DND-41 (cell line): ENCODE data around the gene SHLD2.
"Not testable (repeated sequence)": the region's sequence is repeated elsewhere in the genome, so short reads cannot be mapped to it uniquely, and the experiment has no call there.

ENCODE experiments used
- ATAC-seq: fragments of 200-7000 bp; cut with Tn5 transposase; 3 replicates; pipeline ENCODE4 v1.9.1; 2021; ENCODE audit warnings: low read depth; ENCODE audit not compliant: insufficient read depth
- DNase-seq: peaks from one replicate; pipeline ENCODE4 v3.0.0-alpha.2; 2020
- H2AFZ ChIP-seq: 2 replicates; pipeline ENCODE4 v1.6.0; 2012; ENCODE audit warnings: low read depth, low read length
- H3K27ac ChIP-seq: 2 replicates; pipeline ENCODE4 v1.5.1; 2012; ENCODE audit warnings: low read length, inconsistent platforms
- H3K27me3 ChIP-seq: fragments of 200-600 bp; sonication (generic); 2 replicates; pipeline ENCODE4 v1.6.0; 2012; ENCODE audit warnings: low read length, mild to moderate bottlenecking, inconsistent platforms; ENCODE audit not compliant: insufficient read depth, poor library complexity
- H3K36me3 ChIP-seq: 2 replicates; pipeline ENCODE4 v1.5.1; 2012; ENCODE audit warnings: low read length, inconsistent platforms; ENCODE audit not compliant: insufficient read depth
- H3K4me1 ChIP-seq: 2 replicates; pipeline ENCODE4 v1.5.1; 2012; ENCODE audit warnings: mild to moderate bottlenecking, low read length; ENCODE audit not compliant: insufficient read depth
- H3K4me2 ChIP-seq: 2 replicates; pipeline ENCODE4 v1.6.0; 2012; ENCODE audit warnings: mild to moderate bottlenecking, moderate library complexity, low read length, inconsistent platforms; ENCODE audit not compliant: insufficient read depth
- H3K4me3 ChIP-seq, 2 experiments: fragments of 200-600 bp in 1 of 2; shearing (Covaris generic) in 1 of 2; 2 replicates each; pipeline ENCODE4 v1.5.1; 2012 to 2016; ENCODE audit warnings: inconsistent platforms in 2 of 2, low read length in 2 of 2, mild to moderate bottlenecking in 2 of 2, low read depth in 1 of 2, moderate library complexity in 1 of 2
- H3K79me2 ChIP-seq: 2 replicates; pipeline ENCODE4 v1.6.0; 2012; ENCODE audit warnings: low read length, inconsistent platforms; ENCODE audit not compliant: insufficient read depth
- H3K9ac ChIP-seq: 2 replicates; pipeline ENCODE4 v1.6.0; 2012; ENCODE audit warnings: low read depth, mild to moderate bottlenecking, inconsistent platforms, low read length, moderate library complexity
- H3K9me3 ChIP-seq: 2 replicates; pipeline ENCODE4 v1.5.1; 2012; ENCODE audit warnings: low read length, moderate library complexity, mild to moderate bottlenecking, inconsistent platforms; ENCODE audit not compliant: insufficient read depth, severe bottlenecking
- H4K20me1 ChIP-seq: 2 replicates; pipeline ENCODE4 v1.6.0; 2012; ENCODE audit warnings: low read length; ENCODE audit not compliant: insufficient read depth
- CTCF ChIP-seq: IDR thresholded peaks from 2 replicates; pipeline ENCODE4 v1.5.1; 2012; ENCODE audit warnings: borderline replicate concordance, low read length, moderate library complexity, mild to moderate bottlenecking; ENCODE audit not compliant: poor library complexity, severe bottlenecking; ENCODE audit errors: extremely low read depth
- EZH2 ChIP-seq: IDR thresholded peaks from 3 replicates; pipeline ENCODE4 v1.6.1; 2012; ENCODE audit warnings: borderline replicate concordance, low read depth, mild to moderate bottlenecking, moderate library complexity, low read length, inconsistent platforms; ENCODE audit not compliant: severe bottlenecking

The SHLD2 gene

GRCh38 chr10:87095236-87095945 is 385 bp downstream of the SHLD2 start:
- no peak for DNase-seq
- Histone ChIP-seq H3K4me3 (peak overlapping the region; percentile 46 to 75), H2AFZ (peak overlapping the region; percentile 83), H3K4me1 (peaks cover 45% of the 10 kb centered on the region), H3K9me3 (no peaks in the 10 kb centered on the region), H3K36me3 (peaks cover 11% of the 10 kb centered on the region), H3K4me2 (peak overlapping the region; percentile 85), H3K9ac (peak overlapping the region; percentile 90), H3K27me3 (no peaks in the 10 kb centered on the region), H3K27ac (peak overlapping the region; percentile 63), H3K79me2 (peaks cover 64% of the 10 kb centered on the region), H4K20me1 (peaks cover 20% of the 10 kb centered on the region; the same call in 1 of the 2 replicates)
- ATAC-seq, result peak; percentile 58
- TF ChIP-seq CTCF (no peak), EZH2 (no peak)

- Histone ChIP-seq H4K20me1 (no peaks in the 10 kb centered on the region), H2AFZ (no peak overlapping the region), H3K4me2 (no peak overlapping the region), H3K36me3 (peaks cover 28% of the 10 kb centered on the region; the same call in 1 of the 2 replicates), H3K4me3 (no peak overlapping the region), H3K79me2 (peaks cover 8% of the 10 kb centered on the region; the same call in 1 of the 2 replicates), H3K4me1 (peaks cover 2% of the 10 kb centered on the region; the same call in 1 of the 2 replicates), H3K27ac (no peak overlapping the region), H3K9me3 (no peaks in the 10 kb centered on the region), H3K27me3 (no peaks in the 10 kb centered on the region), H3K9ac (no peak overlapping the region)
- no peak for TF ChIP-seq EZH2
- TF ChIP-seq CTCF, result no peak
- DNase-seq, result no peak
- no peak for ATAC-seq
These were observed 7.0 kb downstream of the SHLD2 start for GRCh38 chr10:87101996-87102395.

DNA sequence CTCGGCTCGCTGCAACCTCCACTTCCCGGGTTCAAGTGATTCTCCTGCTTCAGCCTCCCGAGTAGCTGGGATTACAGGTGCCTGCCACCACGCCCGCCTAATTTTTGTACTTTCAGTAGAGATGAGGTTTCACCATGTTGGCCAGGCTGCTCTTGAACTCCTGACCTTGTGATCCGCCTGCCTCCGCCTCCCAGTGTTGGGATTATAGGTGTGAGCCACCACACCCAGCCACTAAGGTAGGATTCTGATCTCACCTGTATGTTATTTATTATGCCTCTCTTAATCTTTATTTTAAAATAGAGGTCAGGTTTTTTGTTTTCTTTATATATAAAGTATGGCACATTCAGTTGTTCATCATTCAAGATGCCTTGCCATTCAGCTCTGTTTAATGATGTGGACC is 9.7 kb downstream of the SHLD2 start:
- H3K79me2 ChIP-seq, DNase-seq, H3K27ac ChIP-seq, H3K4me2 ChIP-seq, H3K4me1 ChIP-seq, H2AFZ ChIP-seq, H3K9me3 ChIP-seq, H3K9ac ChIP-seq, H3K4me3 ChIP-seq, ATAC-seq, H4K20me1 ChIP-seq, H3K27me3 ChIP-seq: not testable (repeated sequence)
- peaks cover 37% of the 10 kb centered on the region; the same call in 1 of the 2 replicates for H3K36me3 ChIP-seq

DNA sequence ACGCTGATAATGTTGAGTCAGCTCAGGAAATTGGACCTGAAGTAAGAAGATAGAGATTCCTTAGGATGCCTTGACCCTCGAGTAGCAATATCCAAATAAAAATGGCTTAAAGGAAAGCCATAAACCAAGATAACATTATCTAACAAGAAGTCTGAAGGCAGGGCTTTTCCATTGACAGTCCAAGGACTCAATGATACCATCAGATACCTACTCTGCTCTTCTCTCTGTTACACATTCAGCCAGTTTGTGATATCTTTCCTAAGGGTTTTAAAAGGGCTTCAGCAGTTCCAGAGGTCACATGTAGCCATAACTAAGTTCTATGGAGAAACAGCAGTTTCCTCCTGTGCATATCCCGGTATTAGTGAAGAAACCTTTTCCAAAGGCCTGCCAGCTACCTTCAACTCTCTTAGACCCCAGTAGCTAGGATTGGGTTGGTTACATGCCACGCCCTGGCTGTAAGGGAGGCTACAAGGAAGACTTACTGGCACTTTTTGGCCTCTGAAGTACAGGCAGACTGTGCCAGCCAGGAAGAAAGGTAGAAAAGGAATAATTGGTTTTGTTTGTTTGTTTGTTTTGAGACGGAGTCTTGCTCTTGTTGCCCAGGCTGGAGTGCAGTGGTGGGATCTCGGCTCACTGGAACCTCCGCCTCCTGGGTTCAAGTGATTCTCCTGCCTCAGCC is 10.6 kb downstream of the SHLD2 start:
- Histone ChIP-seq H2AFZ (no peak overlapping the region), H3K4me1 (no peaks in the 10 kb centered on the region), H3K36me3 (peaks cover 32% of the 10 kb centered on the region; the same call in 1 of the 2 replicates), H3K79me2 (no peaks in the 10 kb centered on the region; the same call in 1 of the 2 replicates), H3K27me3 (no peaks in the 10 kb centered on the region), H3K27ac (no peak overlapping the region), H3K4me2 (no peak overlapping the region), H3K4me3 (no peak overlapping the region), H3K9ac (no peak overlapping the region), H4K20me1 (no peaks in the 10 kb centered on the region), H3K9me3 (no peaks in the 10 kb centered on the region)
- DNase-seq (no peak), ATAC-seq (no peak)
- TF ChIP-seq EZH2 (no peak), CTCF (no peak)

DNA sequence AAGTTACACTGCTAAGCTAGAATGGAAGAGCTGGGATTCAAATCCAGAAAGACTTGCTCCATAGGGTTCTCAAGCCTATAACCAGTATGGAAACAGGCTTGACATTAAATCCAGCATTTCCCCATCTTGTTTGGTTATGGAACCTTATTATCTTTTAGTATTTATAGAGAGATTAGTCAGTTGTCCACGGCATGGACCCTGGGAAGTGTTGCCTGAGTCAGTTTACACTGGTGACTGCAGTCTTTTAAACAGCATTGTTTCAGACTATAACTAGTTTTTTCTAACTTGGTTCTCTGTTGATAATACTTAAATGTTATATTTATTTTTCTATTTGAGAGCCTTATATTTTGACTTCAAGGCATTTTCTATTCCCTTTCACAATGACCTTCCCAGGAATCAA is 23.1 kb downstream of the SHLD2 start:
- not testable (repeated sequence) for H2AFZ ChIP-seq, ATAC-seq, H3K27me3 ChIP-seq, DNase-seq, H3K4me3 ChIP-seq, H4K20me1 ChIP-seq, H3K27ac ChIP-seq, H3K79me2 ChIP-seq, H3K9me3 ChIP-seq, H3K9ac ChIP-seq, H3K4me2 ChIP-seq, H3K36me3 ChIP-seq, H3K4me1 ChIP-seq
